Thyroid gland (tissue), 4 donors: ENCODE results near the gene SPINT3. TPM values are rescaled to one million over a fixed set of nuclear protein-coding genes. Genes with fewer than 3 reads are reported as not detected.
"Not testable (repeated sequence)": the region's sequence is repeated elsewhere in the genome, so short reads cannot be mapped to it uniquely, and the experiment has no call there.

Experiments used
- DNase-seq, 2 donors: peaks; one replicate each; pipeline ENCODE4 v3.0.0-alpha.2; 2019
- H3K27ac ChIP-seq, 3 donors: fragments of 200-600 bp; sonication (generic); 1 replicate in 2 of 3; 2 replicates in 1 of 3; pipeline ENCODE4 v1.5.1; 2016 to 2019; ENCODE audit warnings: mild to moderate bottlenecking in 1 of 3, moderate library complexity in 1 of 3
- H3K27me3 ChIP-seq: fragments of 200-600 bp; sonication (generic); one replicate; pipeline ENCODE4 v1.5.1; 2019
- H3K36me3 ChIP-seq, 2 donors: fragments of 200-600 bp; sonication (generic); one replicate each; pipeline ENCODE4 v1.5.1; 2016 to 2019
- H3K4me1 ChIP-seq, 2 donors: fragments of 200-600 bp; sonication (generic); one replicate each; pipeline ENCODE4 v1.5.1; 2017 to 2019
- H3K4me3 ChIP-seq, 3 donors: fragments of 200-600 bp; sonication (generic); replicated peaks in 1 of 3; 1 replicate in 2 of 3; 2 replicates in 1 of 3; pipeline ENCODE4 v1.5.1; 2016; ENCODE audit warnings: mild to moderate bottlenecking in 1 of 3
- H3K9me3 ChIP-seq: fragments of 200-600 bp; sonication (generic); one replicate; pipeline ENCODE4 v1.5.1; 2017
- POLR2A ChIP-seq, 2 donors: fragments of 450-650 bp; IDR thresholded peaks; one replicate each; pipeline ENCODE4 v1.6.1; 2017; ENCODE audit warnings: antibody characterized with exemption in 2 of 2, mild to moderate bottlenecking in 2 of 2, moderate library complexity in 1 of 2
- WGBS, 2 donors: methylation state at CpG; one replicate each; pipeline ENCODE4 v1.1.5; 2017; 5-methylcytosine and 5-hydroxymethylcytosine counted together
- intact Hi-C: fragments of 100-400 bp; cut with DNase I; formaldehyde crosslinking; loops from one replicate; pipeline ENCODE4 v1.15.1; 2023
- total RNA-seq, 4 donors: library from RNA; depleted of rRNA; stranded (reverse); fragments of >200 nt; gene quantifications; one replicate each; pipeline ENCODE4 v1.2.3, GENCODE V29; 2016
- TF ChIP-seq, protein P1 (sequence below), 6 experiments: fragments of 200-600 bp in 3 of 6; fragments of 450-650 bp in 3 of 6; sonication (generic) in 3 of 6; IDR thresholded peaks; one replicate each; pipeline ENCODE4 v1.5.1; 2016 to 2019; ENCODE audit warnings: antibody characterized with exemption in 6 of 6, mild to moderate bottlenecking in 2 of 6, inconsistent platforms in 1 of 6, moderate library complexity in 1 of 6

Gene SPINT3
- total RNA-seq, 4 donors from 2014 or later: not detected

GRCh38 chr20:45479822-45480221 is 35.6 kb downstream of the SPINT3 start:
- no peak overlapping the region for H3K27ac ChIP-seq
- DNase-seq: no peak
- H3K4me1 ChIP-seq: no peaks in the 10 kb centered on the region
- no peaks in the 10 kb centered on the region for H3K36me3 ChIP-seq
- intact Hi-C loops: no loop called here
- no peak for TF ChIP-seq POLR2A (IDR thresholded peaks at IDR 0.05)
- TF ChIP-seq, protein P1, sequence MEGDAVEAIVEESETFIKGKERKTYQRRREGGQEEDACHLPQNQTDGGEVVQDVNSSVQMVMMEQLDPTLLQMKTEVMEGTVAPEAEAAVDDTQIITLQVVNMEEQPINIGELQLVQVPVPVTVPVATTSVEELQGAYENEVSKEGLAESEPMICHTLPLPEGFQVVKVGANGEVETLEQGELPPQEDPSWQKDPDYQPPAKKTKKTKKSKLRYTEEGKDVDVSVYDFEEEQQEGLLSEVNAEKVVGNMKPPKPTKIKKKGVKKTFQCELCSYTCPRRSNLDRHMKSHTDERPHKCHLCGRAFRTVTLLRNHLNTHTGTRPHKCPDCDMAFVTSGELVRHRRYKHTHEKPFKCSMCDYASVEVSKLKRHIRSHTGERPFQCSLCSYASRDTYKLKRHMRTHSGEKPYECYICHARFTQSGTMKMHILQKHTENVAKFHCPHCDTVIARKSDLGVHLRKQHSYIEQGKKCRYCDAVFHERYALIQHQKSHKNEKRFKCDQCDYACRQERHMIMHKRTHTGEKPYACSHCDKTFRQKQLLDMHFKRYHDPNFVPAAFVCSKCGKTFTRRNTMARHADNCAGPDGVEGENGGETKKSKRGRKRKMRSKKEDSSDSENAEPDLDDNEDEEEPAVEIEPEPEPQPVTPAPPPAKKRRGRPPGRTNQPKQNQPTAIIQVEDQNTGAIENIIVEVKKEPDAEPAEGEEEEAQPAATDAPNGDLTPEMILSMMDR (IDR thresholded peaks at IDR 0.05): no peak
- WGBS, 2 donors: 91 to 95% methylated on average over 7 of the region's 7 CpGs
- no peaks in the 10 kb centered on the region for H3K9me3 ChIP-seq
- no peaks in the 10 kb centered on the region for H3K27me3 ChIP-seq
- no peak overlapping the region for H3K4me3 ChIP-seq

- H3K9me3 ChIP-seq, H3K4me3 ChIP-seq, intact Hi-C loops, H3K36me3 ChIP-seq, H3K4me1 ChIP-seq, H3K27ac ChIP-seq, H3K27me3 ChIP-seq: not testable (repeated sequence)
- DNase-seq: peak; percentile 45
- WGBS, 2 donors: 63 to 79% methylated on average over 4 to 7 of the region's 7 CpGs
Measured at GRCh38 chr20:45477530-45478148, 37.8 kb downstream of the SPINT3 start.

DNA sequence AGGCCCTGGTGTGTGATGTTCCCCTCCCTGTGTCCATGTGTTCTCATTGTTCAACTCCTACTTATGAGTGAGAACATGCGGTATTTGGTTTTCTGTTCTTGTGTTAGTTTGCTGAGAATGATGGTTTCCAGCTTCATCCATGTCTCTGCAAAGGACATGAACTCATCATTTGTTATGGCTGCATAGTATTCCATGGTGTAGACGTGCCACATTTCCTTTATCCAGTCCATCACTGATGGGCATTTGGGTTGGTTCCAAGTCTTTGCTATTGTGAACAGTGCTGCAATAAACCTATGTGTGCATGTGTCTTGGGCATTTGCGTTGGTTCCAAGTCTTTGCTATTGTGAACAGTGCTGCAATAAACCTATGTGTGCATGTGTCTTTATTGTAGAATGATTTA is 43.1 kb downstream of the SPINT3 start:
- H3K36me3 ChIP-seq, H3K27ac ChIP-seq, H3K27me3 ChIP-seq, H3K4me3 ChIP-seq, intact Hi-C loops, DNase-seq, H3K9me3 ChIP-seq: not testable (repeated sequence)
- H3K4me1 ChIP-seq: peaks cover 18 to 26% of the 10 kb centered on the region in 2 donors
- 90 to 92% methylated on average over 3 of the region's 3 CpGs for WGBS, 2 donors

- Histone ChIP-seq H3K27me3 (no peaks in the 10 kb centered on the region), H3K27ac (peak overlapping the region; percentile 83 to 90 (median 89)), H3K4me1 (peaks cover 18 to 26% of the 10 kb centered on the region in 2 donors), H3K4me3 (peak overlapping the region in 2 of 3 donors; percentile 35 to 46), H3K36me3 (no peaks in the 10 kb centered on the region), H3K9me3 (no peaks in the 10 kb centered on the region)
- WGBS, 2 donors: 18 to 23% methylated on average over 10 of the region's 10 CpGs
- TF ChIP-seq POLR2A (IDR thresholded peaks at IDR 0.05): no peak
- TF ChIP-seq, protein P1 (IDR thresholded peaks at IDR 0.05): peak in 1 of 6 experiments; percentile 20
- DNase-seq: peak; percentile 22 to 29
- intact Hi-C loops: no loop called here
Measured at GRCh38 chr20:45470937-45471336, 44.5 kb downstream of the SPINT3 start.

DNA sequence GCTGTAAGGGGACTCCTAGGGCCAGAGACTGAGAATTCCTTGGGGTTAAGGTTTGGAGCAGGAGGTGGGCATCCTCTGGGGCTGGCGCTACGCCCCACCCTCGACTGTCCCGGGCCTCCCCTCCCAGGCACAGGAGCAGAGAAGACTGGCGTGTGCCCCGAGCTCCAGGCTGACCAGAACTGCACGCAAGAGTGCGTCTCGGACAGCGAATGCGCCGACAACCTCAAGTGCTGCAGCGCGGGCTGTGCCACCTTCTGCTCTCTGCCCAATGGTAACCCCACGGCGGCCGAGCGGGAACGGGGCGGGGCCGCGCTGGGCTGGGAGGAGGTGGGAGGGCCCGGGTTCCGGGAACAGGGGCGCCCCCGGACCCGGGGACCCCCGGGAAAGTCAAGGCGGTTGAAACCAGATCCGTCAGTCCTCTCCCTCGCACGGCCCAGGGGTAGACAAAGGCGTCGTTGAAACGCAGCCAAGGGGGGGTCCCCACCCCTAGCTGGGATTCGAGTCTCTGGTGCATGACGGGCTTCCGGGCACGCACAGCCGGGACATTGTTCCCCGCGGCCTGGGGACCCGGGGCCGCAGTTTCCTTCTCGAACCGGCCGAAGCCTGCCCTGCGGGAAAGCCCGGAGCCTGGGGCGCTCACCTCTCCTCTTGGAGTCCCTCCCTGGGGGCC is 45.0 kb downstream of the SPINT3 start:
- TF ChIP-seq POLR2A (IDR thresholded peaks at IDR 0.05): peak; percentile 35 to 90
- TF ChIP-seq, protein P1 (IDR thresholded peaks at IDR 0.05): no peak
- intact Hi-C loops: no loop called here
- Histone ChIP-seq H3K9me3 (no peaks in the 10 kb centered on the region), H3K4me1 (peaks cover 18 to 27% of the 10 kb centered on the region in 2 donors), H3K27ac (peak overlapping the region; percentile 83 to 90 (median 89)), H3K36me3 (no peaks in the 10 kb centered on the region), H3K27me3 (no peaks in the 10 kb centered on the region), H3K4me3 (peak overlapping the region; percentile 14 to 46 (median 35))
- peak; percentile 94 for DNase-seq
- 0 to 1% methylated on average over 15 to 17 of the region's 50 CpGs for WGBS, 2 donors
